DMS53 (cell line): ENCODE results near the gene SCRG1.
A peak's percentile ranks its signal among the peaks of the same experiment; 100 is the strongest.

Experiments
- DNase-seq: peaks from one replicate; lab custom pipeline; 2025; lab: John Stamatoyannopoulos, UW

SCRG1 gene

GRCh38 chr4:173398779-173399415 is at the start of gene SCRG1:
TSS of gene SCRG1 (minus strand) at chr4:173399116. CDS start at chr4:173391414, 7,702 bp downstream.
- no peak for DNase-seq

GRCh38 chr4:173448103-173448502 is 49.2 kb upstream of the SCRG1 start:
- peak; percentile 84 for DNase-seq

GRCh38 chr4:173446416-173446815 is 47.5 kb upstream of the SCRG1 start:
- no peak for DNase-seq

GRCh38 chr4:173443121-173443520 is 44.2 kb upstream of the SCRG1 start:
- DNase-seq, result no peak

- DNase-seq, result no peak
These were observed 43.5 kb upstream of the SCRG1 start for GRCh38 chr4:173442223-173442932.

- no peak for DNase-seq
These were observed 42.0 kb upstream of the SCRG1 start for GRCh38 chr4:173440888-173441287.

GRCh38 chr4:173436771-173437265 is 37.9 kb upstream of the SCRG1 start:
- no peak for DNase-seq

- DNase-seq, result peak; percentile 62
These were observed 37.2 kb upstream of the SCRG1 start for GRCh38 chr4:173436149-173436579.

GRCh38 chr4:173434231-173434630 is 35.3 kb upstream of the SCRG1 start:
- DNase-seq, result no peak

- no peak for DNase-seq
These were observed 34.5 kb upstream of the SCRG1 start for GRCh38 chr4:173433447-173433846.

GRCh38 chr4:173432430-173432829 is 33.5 kb upstream of the SCRG1 start:
- DNase-seq, result no peak

GRCh38 chr4:173426064-173426463 is 27.1 kb upstream of the SCRG1 start:
- DNase-seq, result no peak

- DNase-seq, result no peak
These were observed 26.2 kb upstream of the SCRG1 start for GRCh38 chr4:173424899-173425805.

GRCh38 chr4:173420801-173421200 is 21.9 kb upstream of the SCRG1 start:
- DNase-seq, result no peak

GRCh38 chr4:173420324-173420752 is 21.4 kb upstream of the SCRG1 start:
- DNase-seq, result peak; percentile 45

GRCh38 chr4:173418639-173419038 is 19.7 kb upstream of the SCRG1 start:
- no peak for DNase-seq

- no peak for DNase-seq
These were observed 18.9 kb upstream of the SCRG1 start for GRCh38 chr4:173417833-173418232.

- no peak for DNase-seq
These were observed 17.2 kb upstream of the SCRG1 start for GRCh38 chr4:173415885-173416653.

- no peak for DNase-seq
These were observed 16.2 kb upstream of the SCRG1 start for GRCh38 chr4:173415092-173415491.

GRCh38 chr4:173414456-173414855 is 15.5 kb upstream of the SCRG1 start:
- no peak for DNase-seq

GRCh38 chr4:173413036-173413435 is 14.1 kb upstream of the SCRG1 start:
- no peak for DNase-seq
